ENCODE data around the gene HMCN1. TPM values are rescaled to one million over a fixed set of nuclear protein-coding genes. Genes with fewer than 3 reads are reported as not detected.
A peak's percentile ranks its signal among the peaks of the same experiment; 100 is the strongest.

Gene HMCN1
- total and polyA plus RNA-seq, 2 experiments from 2014 or later: 1.6 to 8.7 TPM

GRCh38 chr1:185939142-185939541, 205.0 kb downstream of the HMCN1 start:
- no peaks in the 10 kb centered on the region for H3K79me2 ChIP-seq (replicated peaks; ENCODE audit: insufficient read depth)
- no peak for ATAC-seq
- H3K27ac Mint-ChIP-seq: peak overlapping the region; percentile 9; the same call in 1 of the 2 replicates

More at GRCh38 chr1:185939142-185939541, 205.0 kb downstream of the HMCN1 start:
- DNase-seq (ENCODE audit: low spot score): peak; percentile 56
- TF ChIP-seq STAT1 (IDR thresholded peaks at IDR 0.05; ENCODE audit: unreplicated experiment): no peak
- TF ChIP-seq, protein P1, sequence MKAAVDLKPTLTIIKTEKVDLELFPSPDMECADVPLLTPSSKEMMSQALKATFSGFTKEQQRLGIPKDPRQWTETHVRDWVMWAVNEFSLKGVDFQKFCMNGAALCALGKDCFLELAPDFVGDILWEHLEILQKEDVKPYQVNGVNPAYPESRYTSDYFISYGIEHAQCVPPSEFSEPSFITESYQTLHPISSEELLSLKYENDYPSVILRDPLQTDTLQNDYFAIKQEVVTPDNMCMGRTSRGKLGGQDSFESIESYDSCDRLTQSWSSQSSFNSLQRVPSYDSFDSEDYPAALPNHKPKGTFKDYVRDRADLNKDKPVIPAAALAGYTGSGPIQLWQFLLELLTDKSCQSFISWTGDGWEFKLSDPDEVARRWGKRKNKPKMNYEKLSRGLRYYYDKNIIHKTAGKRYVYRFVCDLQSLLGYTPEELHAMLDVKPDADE (IDR thresholded peaks at IDR 0.05): no peak
- TF ChIP-seq ZNF462 (CRISPR knock-in tag; IDR thresholded peaks at IDR 0.05): no peak
- TF ChIP-seq ZNF331 (CRISPR knock-in tag; IDR thresholded peaks at IDR 0.05; ENCODE audit: low read depth): no peak
- no peak for TF ChIP-seq NANOG (IDR thresholded peaks at IDR 0.05; ENCODE audit: borderline replicate concordance)
- no peak for TF ChIP-seq EZH2 (IDR thresholded peaks at IDR 0.05; ENCODE audit: low read depth, unreplicated experiment)
- TF ChIP-seq JUNB (IDR thresholded peaks at IDR 0.05; ENCODE audit: unreplicated experiment): no peak
- no peak for TF ChIP-seq CREB1 (CRISPR knock-in tag; IDR thresholded peaks at IDR 0.05; ENCODE audit: low read depth)
- TF ChIP-seq, protein P2, sequence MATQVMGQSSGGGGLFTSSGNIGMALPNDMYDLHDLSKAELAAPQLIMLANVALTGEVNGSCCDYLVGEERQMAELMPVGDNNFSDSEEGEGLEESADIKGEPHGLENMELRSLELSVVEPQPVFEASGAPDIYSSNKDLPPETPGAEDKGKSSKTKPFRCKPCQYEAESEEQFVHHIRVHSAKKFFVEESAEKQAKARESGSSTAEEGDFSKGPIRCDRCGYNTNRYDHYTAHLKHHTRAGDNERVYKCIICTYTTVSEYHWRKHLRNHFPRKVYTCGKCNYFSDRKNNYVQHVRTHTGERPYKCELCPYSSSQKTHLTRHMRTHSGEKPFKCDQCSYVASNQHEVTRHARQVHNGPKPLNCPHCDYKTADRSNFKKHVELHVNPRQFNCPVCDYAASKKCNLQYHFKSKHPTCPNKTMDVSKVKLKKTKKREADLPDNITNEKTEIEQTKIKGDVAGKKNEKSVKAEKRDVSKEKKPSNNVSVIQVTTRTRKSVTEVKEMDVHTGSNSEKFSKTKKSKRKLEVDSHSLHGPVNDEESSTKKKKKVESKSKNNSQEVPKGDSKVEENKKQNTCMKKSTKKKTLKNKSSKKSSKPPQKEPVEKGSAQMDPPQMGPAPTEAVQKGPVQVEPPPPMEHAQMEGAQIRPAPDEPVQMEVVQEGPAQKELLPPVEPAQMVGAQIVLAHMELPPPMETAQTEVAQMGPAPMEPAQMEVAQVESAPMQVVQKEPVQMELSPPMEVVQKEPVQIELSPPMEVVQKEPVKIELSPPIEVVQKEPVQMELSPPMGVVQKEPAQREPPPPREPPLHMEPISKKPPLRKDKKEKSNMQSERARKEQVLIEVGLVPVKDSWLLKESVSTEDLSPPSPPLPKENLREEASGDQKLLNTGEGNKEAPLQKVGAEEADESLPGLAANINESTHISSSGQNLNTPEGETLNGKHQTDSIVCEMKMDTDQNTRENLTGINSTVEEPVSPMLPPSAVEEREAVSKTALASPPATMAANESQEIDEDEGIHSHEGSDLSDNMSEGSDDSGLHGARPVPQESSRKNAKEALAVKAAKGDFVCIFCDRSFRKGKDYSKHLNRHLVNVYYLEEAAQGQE (IDR thresholded peaks at IDR 0.05; ENCODE audit: unreplicated experiment): no peak
- TF ChIP-seq ZNF114 (CRISPR knock-in tag; IDR thresholded peaks at IDR 0.05): no peak
- TF ChIP-seq, protein P3, sequence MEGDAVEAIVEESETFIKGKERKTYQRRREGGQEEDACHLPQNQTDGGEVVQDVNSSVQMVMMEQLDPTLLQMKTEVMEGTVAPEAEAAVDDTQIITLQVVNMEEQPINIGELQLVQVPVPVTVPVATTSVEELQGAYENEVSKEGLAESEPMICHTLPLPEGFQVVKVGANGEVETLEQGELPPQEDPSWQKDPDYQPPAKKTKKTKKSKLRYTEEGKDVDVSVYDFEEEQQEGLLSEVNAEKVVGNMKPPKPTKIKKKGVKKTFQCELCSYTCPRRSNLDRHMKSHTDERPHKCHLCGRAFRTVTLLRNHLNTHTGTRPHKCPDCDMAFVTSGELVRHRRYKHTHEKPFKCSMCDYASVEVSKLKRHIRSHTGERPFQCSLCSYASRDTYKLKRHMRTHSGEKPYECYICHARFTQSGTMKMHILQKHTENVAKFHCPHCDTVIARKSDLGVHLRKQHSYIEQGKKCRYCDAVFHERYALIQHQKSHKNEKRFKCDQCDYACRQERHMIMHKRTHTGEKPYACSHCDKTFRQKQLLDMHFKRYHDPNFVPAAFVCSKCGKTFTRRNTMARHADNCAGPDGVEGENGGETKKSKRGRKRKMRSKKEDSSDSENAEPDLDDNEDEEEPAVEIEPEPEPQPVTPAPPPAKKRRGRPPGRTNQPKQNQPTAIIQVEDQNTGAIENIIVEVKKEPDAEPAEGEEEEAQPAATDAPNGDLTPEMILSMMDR (conservative IDR thresholded peaks at IDR 0.05; ENCODE audit: low read depth in 2 of 2): no peak
- no peak for TF ChIP-seq EZH2phosphoT487 (IDR thresholded peaks at IDR 0.05; ENCODE audit: unreplicated experiment)
- TF ChIP-seq POLR2AphosphoS5 (IDR thresholded peaks at IDR 0.05; ENCODE audit: low read depth): no peak
- Mint-ChIP-seq H3K4me3 (no peak overlapping the region), H3K36me3 (ENCODE audit: low read depth) (peaks cover 21% of the 10 kb centered on the region; the same call in 2 of the 3 replicates), H3K9me3 (peaks cover 17% of the 10 kb centered on the region; the same call in 2 of the 3 replicates), H3K27me3 (ENCODE audit: insufficient read depth, low read depth, poor library complexity) (peaks cover 3% of the 10 kb centered on the region), H3K4me1 (peaks cover 27% of the 10 kb centered on the region)
- Histone ChIP-seq H3K27ac (ENCODE audit: low read depth) (peak overlapping the region; percentile 87), H4K20me1 (replicated peaks; ENCODE audit: insufficient read depth) (no peaks in the 10 kb centered on the region), H3K9me2 (ENCODE audit: insufficient read depth) (peaks cover 4% of the 10 kb centered on the region; the same call in 1 of the 2 replicates), H3K4me1 (ENCODE audit: insufficient read depth) (peaks cover 18% of the 10 kb centered on the region), H2AFZ (no peak overlapping the region), H3K36me3 (ENCODE audit: insufficient read depth) (no peaks in the 10 kb centered on the region), H3F3A (replicated peaks; ENCODE audit: low read depth) (no peaks in the 10 kb centered on the region), H3K4me2 (0 out of 2 replicates have a peak overlapping the region, but pooled peaks have one; percentile 1), H3K27me3 (ENCODE audit: insufficient read depth) (no peaks in the 10 kb centered on the region), H3K4me3 (no peak overlapping the region)
